ENCODE data around the gene MOB1B. TPM values are rescaled to one million over a fixed set of nuclear protein-coding genes. Genes with fewer than 3 reads are reported as not detected.
A peak's percentile ranks its signal among the peaks of the same experiment; 100 is the strongest.

The MOB1B gene
- total and polyA plus RNA-seq, 11 donors: 4.8 to 22.9 (median 16.6) TPM

- Histone ChIP-seq H3K27ac (no peak overlapping the region), H3K36me3 (peaks cover 0 to 3% (median 0%) of the 10 kb centered on the region in 9 donors), H3K4me3 (no peak overlapping the region), H3K27me3 (no peaks in the 10 kb centered on the region), H3K9me3 (peaks cover 0 to 7% (median 0%) of the 10 kb centered on the region in 12 donors), H3K4me1 (peaks cover 0 to 20% (median 0%) of the 10 kb centered on the region in 12 donors)
- DNase-seq: no peak
- no peak for ATAC-seq
- 79 to 82% (median 81%) methylated on average over 8 of the region's 8 CpGs for WGBS, 4 donors
- no peak for TF ChIP-seq POLR2A (IDR thresholded peaks at IDR 0.05)
- no peak for TF ChIP-seq CTCF (IDR thresholded peaks at IDR 0.05)
- intact Hi-C loops (cut with DNase I): no loop called here
Measured at GRCh38 chr4:70915874-70916559, 13.8 kb downstream of the MOB1B start.

- Histone ChIP-seq H3K4me1 (peaks cover 0 to 12% (median 0%) of the 10 kb centered on the region in 12 donors), H3K4me3 (no peak overlapping the region), H3K36me3 (no peaks in the 10 kb centered on the region), H3K27ac (no peak overlapping the region), H3K27me3 (no peaks in the 10 kb centered on the region), H3K9me3 (peaks cover 0 to 7% (median 0%) of the 10 kb centered on the region in 12 donors)
- no peak for TF ChIP-seq POLR2A (IDR thresholded peaks at IDR 0.05)
- no peak for TF ChIP-seq CTCF (IDR thresholded peaks at IDR 0.05)
- ATAC-seq (no peak), DNase-seq (no peak)
- intact Hi-C loops (cut with DNase I): no loop called here
Measured at GRCh38 chr4:70920592-70920991, 18.4 kb downstream of the MOB1B start.

GRCh38 chr4:70925418-70925817 is 23.2 kb downstream of the MOB1B start:
- DNase-seq (no peak), ATAC-seq (peak in 1 of 4 donors; percentile 11)
- no peaks in the 10 kb centered on the region for H3K36me3 ChIP-seq
- H3K27me3 ChIP-seq: no peaks in the 10 kb centered on the region
- H3K4me3 ChIP-seq: no peak overlapping the region
- intact Hi-C loops (cut with DNase I): no loop called here
- H3K27ac ChIP-seq: no peak overlapping the region
- TF ChIP-seq POLR2A (IDR thresholded peaks at IDR 0.05) (no peak), CTCF (IDR thresholded peaks at IDR 0.05) (peak in 1 of 12 donors; percentile 15)
- peaks cover 0 to 3% (median 0%) of the 10 kb centered on the region in 12 donors for H3K9me3 ChIP-seq
- WGBS, 4 donors: 79 to 91% (median 84%) methylated on average over 1 of the region's 1 CpG
- H3K4me1 ChIP-seq: peaks cover 0 to 33% (median 2%) of the 10 kb centered on the region in 12 donors

- TF ChIP-seq CTCF (IDR thresholded peaks at IDR 0.05) (no peak), POLR2A (IDR thresholded peaks at IDR 0.05) (no peak)
- intact Hi-C loops (cut with DNase I): no loop called here
- ATAC-seq (no peak), DNase-seq (no peak)
- 51 to 64% (median 63%) methylated on average over 6 of the region's 6 CpGs for WGBS, 4 donors
- Histone ChIP-seq H3K9me3 (no peaks in the 10 kb centered on the region), H3K36me3 (no peaks in the 10 kb centered on the region), H3K4me3 (no peak overlapping the region), H3K4me1 (peaks cover 0 to 36% (median 2%) of the 10 kb centered on the region in 12 donors), H3K27me3 (no peaks in the 10 kb centered on the region), H3K27ac (no peak overlapping the region)
Measured at GRCh38 chr4:70925899-70926635, 23.9 kb downstream of the MOB1B start.
